Skeletal muscle tissue (tissue), 4 donors: ENCODE results near the gene KAT6B. TPM values are rescaled to one million over a fixed set of nuclear protein-coding genes. Genes with fewer than 3 reads are reported as not detected.

Experiments used
- H3K27ac ChIP-seq: one replicate; pipeline ENCODE4 v1.7.0; 2013; ENCODE audit warnings: mild to moderate bottlenecking, low read depth, low read length, inconsistent platforms
- H3K27me3 ChIP-seq, 3 donors: one replicate each; pipeline ENCODE4 v1.7.0; 2013; ENCODE audit warnings: low read length in 3 of 3; ENCODE audit not compliant: control insufficient read depth in 3 of 3, insufficient read depth in 3 of 3
- H3K36me3 ChIP-seq, 3 donors: one replicate each; pipeline ENCODE4 v1.7.0; 2013; ENCODE audit warnings: low read length in 3 of 3; ENCODE audit not compliant: control insufficient read depth in 3 of 3, insufficient read depth in 3 of 3
- H3K4me1 ChIP-seq, 3 donors: one replicate each; pipeline ENCODE4 v1.7.0; 2013; ENCODE audit warnings: low read length in 3 of 3, mild to moderate bottlenecking in 3 of 3; ENCODE audit not compliant: control insufficient read depth in 3 of 3, insufficient read depth in 3 of 3
- H3K4me3 ChIP-seq, 3 donors: one replicate each; pipeline ENCODE4 v1.7.0; 2013; ENCODE audit warnings: low read length in 3 of 3
- H3K9ac ChIP-seq, 3 donors: one replicate each; pipeline ENCODE4 v1.7.0; 2013; ENCODE audit warnings: low read length in 3 of 3, mild to moderate bottlenecking in 3 of 3, moderate library complexity in 2 of 3, low read depth in 1 of 3
- H3K9me3 ChIP-seq, 3 donors: one replicate each; pipeline ENCODE4 v1.7.0; 2013; ENCODE audit warnings: low read length in 3 of 3; ENCODE audit not compliant: control insufficient read depth in 3 of 3
- total RNA-seq: library from RNA; depleted of rRNA; stranded (reverse); fragments of >200 nt; gene quantifications from one replicate; pipeline ENCODE4 v1.2.3, GENCODE V29; 2014
- donor health status: Osteomylitis.

The KAT6B gene
- total RNA-seq, 1 donor from 2014 or later, result 49.6 TPM

DNA sequence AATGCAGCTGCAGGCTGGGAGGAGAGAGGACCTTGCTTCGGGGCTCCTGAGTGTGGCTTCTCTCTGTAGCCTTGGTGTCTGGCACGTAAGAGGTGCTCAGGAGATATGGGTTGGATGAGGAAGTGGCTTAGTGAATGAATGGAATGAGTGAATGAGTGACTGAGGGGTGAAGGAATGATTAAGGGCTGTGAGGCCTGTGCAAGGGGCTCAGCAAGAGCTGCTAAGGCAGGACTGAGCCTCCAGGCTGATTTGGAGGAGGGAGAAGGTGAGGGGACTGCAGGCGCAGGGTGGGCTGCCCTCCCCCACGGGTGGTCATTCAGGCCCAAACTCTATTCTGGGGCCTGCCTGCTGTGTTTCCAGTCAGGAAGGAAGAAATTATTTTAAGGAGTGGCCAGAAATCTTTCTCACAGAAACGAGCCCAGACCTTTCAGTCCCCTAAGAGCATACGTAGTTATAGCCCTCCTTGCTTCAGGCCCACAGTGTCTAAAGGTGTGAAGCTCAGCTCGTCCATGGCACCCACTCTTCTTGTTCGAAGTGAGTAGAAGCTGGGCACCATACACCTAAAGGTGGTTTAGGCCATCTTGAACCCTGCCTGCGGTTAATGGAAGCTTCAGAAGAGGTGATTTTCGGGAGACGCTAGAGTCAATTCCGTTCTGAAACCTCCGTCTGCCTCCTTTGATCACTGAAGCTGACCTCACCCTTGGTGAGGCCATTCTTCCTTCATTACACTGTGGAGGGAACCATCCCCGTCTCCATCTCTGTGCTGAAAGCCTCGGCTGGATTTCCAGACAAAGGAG is 235.5 kb downstream of the KAT6B start:
- Histone ChIP-seq H3K9ac (peak overlapping the region in 2 of 3 donors; percentile 14 to 33), H3K27ac (peak overlapping the region; percentile 75), H3K27me3 (no peaks in the 10 kb centered on the region), H3K4me3 (no peak overlapping the region), H3K9me3 (no peaks in the 10 kb centered on the region), H3K4me1 (peaks cover 29 to 32% (median 29%) of the 10 kb centered on the region in 3 donors), H3K36me3 (peaks cover 0 to 12% (median 8%) of the 10 kb centered on the region in 3 donors)

DNA sequence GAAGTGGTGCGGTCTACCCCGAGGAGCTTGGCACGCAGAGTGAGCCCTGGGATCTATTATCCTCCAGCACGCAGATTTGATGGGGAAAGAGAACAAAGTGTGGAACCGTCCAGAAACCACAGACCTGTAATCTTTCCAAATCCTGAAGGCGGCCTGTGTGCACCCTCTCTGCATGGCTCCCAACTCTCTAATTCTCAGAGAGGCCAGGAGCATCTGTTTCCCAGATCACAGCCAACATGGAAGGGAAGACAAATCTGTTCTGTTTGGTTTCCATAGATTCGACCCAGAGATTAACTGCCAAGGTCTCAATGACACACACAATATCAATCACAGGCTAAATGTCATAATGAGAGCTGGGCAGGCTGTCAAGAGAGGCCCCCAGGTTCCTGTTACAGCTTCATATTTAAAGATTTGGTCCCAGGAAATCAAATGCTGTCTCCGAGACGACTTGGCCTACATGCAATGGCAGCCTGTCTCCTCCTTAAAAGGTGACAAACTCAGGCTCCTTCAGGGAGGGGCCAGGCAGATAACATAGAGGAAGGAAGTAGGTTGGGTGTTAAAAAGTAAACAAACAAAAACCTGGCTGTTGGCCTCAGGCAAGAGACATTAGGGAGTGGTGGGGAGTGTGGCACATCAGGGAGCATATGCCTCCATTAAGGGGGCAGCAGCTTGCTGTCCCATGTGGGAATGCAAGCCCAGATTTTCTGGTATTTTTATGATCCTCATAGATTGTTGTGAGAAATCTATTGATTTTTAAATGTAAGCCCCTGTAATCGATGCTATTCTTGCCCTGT is 236.3 kb downstream of the KAT6B start:
- Histone ChIP-seq H3K9ac (peak overlapping the region in 2 of 3 donors; percentile 14 to 33), H3K36me3 (peaks cover 0 to 5% (median 4%) of the 10 kb centered on the region in 3 donors), H3K27me3 (no peaks in the 10 kb centered on the region), H3K4me1 (peaks cover 29 to 32% (median 29%) of the 10 kb centered on the region in 3 donors), H3K27ac (peak overlapping the region; percentile 75), H3K4me3 (no peak overlapping the region), H3K9me3 (no peaks in the 10 kb centered on the region)

DNA sequence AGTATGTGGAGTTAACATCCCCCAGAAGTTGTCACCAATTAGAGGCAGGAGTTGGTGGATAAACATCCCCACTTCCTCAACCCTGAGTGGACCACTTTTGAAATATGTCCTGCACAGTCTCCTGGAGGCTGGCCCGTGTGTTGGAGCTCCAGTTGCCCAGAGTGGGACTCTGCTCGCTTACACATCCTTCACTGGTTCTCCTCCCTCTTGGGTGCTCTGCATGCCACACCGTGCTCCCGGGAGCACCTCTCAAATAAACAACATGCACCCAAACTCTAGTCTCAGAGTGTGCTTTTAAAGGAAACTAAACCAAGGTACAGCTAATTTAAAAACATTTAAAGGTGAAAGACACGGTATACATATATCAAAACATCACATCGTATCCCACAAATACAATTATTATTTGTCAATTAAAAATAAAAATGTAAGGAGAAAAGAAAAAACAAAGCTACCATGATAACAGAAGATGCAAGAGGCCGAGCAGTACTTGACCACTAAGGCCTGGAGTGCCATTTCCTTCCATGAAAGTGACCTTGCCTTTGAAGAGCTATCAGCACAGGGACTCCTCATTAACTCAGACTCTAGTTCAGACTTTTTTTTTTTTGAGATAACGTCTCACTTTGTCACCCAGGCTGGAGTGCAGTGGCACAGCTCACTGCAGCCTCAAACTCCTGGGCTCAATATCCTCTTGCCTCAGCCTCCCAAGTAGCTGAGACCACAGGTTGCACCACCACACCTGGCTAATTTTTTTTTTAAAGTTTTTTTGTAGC is 237.2 kb downstream of the KAT6B start:
- Histone ChIP-seq H3K4me3 (no peak overlapping the region), H3K9ac (no peak overlapping the region), H3K4me1 (peaks cover 21 to 25% (median 24%) of the 10 kb centered on the region in 3 donors), H3K9me3 (no peaks in the 10 kb centered on the region), H3K36me3 (no peaks in the 10 kb centered on the region), H3K27ac (no peak overlapping the region), H3K27me3 (no peaks in the 10 kb centered on the region)

DNA sequence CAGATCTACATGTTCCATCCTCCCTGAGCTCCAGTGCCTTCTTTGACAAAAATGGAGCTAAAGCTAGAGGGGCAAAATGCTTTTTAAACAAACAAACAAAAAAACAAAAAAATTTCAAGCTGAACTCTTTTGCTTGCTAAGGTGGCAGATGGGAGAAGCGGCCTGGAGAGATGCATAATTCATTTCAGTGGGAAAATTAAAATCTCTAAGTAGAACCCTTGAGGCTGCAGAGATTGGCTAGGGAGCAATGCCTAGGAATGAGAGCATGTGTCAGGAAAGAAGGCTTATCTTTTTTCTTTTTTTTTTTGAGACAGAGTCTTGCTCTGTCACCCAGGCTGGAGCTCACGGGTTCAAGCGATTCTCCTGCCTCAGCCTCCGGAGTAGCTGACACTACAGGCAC is 238.7 kb downstream of the KAT6B start:
- Histone ChIP-seq H3K9me3 (no peaks in the 10 kb centered on the region), H3K27ac (no peak overlapping the region), H3K4me1 (peaks cover 16 to 23% (median 20%) of the 10 kb centered on the region in 3 donors)

DNA sequence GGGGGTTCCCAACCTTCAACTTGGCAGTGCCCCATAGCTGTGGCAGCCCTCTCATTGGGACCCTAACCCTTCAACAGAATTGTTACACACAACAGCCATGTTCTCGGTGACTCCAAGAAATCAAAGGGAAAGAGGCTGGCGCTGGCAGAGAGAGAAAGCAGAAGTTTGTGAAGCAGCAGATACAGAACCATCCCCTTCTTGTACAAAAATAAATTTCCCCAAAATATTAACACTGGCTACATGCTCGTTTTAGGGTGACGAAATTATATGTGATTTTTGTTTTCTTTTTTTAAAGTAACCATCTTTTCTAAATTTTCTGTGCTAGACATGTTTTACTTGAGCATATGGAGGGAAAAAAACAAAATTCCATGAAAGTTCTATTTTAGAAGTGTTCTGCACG is 239.9 kb downstream of the KAT6B start:
- H3K36me3 ChIP-seq, result peaks cover 0 to 3% (median 2%) of the 10 kb centered on the region in 3 donors
- peaks cover 27 to 35% (median 30%) of the 10 kb centered on the region in 3 donors for H3K4me1 ChIP-seq
- H3K9me3 ChIP-seq, result no peaks in the 10 kb centered on the region
- H3K9ac ChIP-seq, result no peak overlapping the region
- H3K4me3 ChIP-seq, result no peak overlapping the region
- no peak overlapping the region for H3K27ac ChIP-seq
- no peaks in the 10 kb centered on the region for H3K27me3 ChIP-seq

More for the DNA sequence above, 238.7 kb downstream of the KAT6B start:
- Histone ChIP-seq H3K4me3 (no peak overlapping the region), H3K9ac (peak overlapping the region in 2 of 3 donors; percentile 19 to 38), H3K36me3 (peaks cover 0 to 3% (median 2%) of the 10 kb centered on the region in 3 donors), H3K27me3 (no peaks in the 10 kb centered on the region)

DNA sequence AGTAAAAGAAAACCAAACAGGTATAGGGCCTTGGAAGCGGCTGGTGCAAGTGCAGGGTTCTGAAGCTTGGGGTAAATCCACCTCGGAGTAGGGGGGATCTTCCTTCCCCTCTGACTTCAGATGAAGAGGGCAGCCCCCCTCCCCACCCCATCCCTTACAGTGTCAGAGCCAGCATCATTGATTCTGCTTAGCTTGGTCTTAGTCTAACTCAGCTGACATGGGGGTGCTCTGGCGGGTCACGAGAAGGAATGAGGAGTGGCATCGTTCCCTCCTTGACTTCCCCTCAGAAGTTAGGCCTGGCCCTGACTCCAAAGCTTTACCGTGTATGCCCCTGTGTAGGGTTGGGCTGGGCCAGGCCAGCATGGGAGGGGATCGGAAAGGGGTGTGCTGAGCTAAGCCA is 240.9 kb downstream of the KAT6B start:
- no peak overlapping the region for H3K4me3 ChIP-seq
- H3K27me3 ChIP-seq, result no peaks in the 10 kb centered on the region
- H3K9me3 ChIP-seq, result no peaks in the 10 kb centered on the region
- H3K4me1 ChIP-seq, result peaks cover 26 to 36% (median 26%) of the 10 kb centered on the region in 3 donors
- peaks cover 0 to 3% (median 2%) of the 10 kb centered on the region in 3 donors for H3K36me3 ChIP-seq
- H3K9ac ChIP-seq, result no peak overlapping the region
- H3K27ac ChIP-seq, result no peak overlapping the region

DNA sequence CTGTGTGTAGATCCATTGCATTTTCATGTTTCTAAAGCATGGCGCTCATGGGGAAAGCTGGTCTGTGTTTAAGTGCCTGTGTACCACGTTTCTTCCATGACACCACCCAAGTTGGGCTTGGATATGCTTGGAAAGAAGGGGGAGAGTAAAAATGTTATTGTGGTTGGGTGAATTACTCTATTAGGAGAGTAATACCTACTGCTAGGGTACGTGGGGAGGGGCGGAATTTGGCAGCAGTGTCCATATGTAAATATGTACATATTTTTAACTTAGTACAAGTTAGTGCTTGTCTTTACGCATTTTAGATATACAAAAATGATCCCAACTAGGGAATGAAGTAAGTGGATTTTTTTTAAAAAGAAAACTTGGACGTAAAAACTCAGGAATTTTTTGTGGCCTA is 242.1 kb downstream of the KAT6B start:
- no peak overlapping the region for H3K4me3 ChIP-seq
- H3K4me1 ChIP-seq, result peaks cover 19 to 45% (median 26%) of the 10 kb centered on the region in 3 donors
- H3K9me3 ChIP-seq, result no peaks in the 10 kb centered on the region
- no peak overlapping the region for H3K9ac ChIP-seq
- H3K36me3 ChIP-seq, result peaks cover 0 to 3% (median 2%) of the 10 kb centered on the region in 3 donors
- H3K27me3 ChIP-seq, result no peaks in the 10 kb centered on the region
- H3K27ac ChIP-seq, result no peak overlapping the region

DNA sequence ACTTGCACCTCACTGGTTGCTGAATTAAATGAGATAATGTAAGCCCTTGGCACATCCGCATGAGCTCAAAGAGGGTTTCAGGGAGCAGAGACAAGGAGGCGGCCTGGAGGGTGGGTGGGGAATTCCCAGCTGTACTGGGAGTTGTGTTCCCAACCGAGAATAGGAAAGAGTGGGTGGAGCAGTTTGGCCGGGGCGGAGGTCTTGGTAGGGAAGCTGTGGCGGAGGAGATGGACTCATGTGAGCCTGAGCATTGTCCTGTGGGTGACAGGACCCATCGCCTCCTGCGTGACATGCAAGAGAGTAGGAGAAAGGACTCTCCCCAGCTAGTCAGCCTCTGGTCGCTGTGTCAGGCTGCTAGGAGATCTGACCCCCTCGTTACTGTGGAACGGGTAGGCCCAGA is 244.1 kb downstream of the KAT6B start:
- H3K36me3 ChIP-seq, result peaks cover 0 to 3% (median 2%) of the 10 kb centered on the region in 3 donors
- peak overlapping the region; percentile 57 to 91 (median 63) for H3K9ac ChIP-seq
- H3K27ac ChIP-seq, result peak overlapping the region; percentile 28
- no peaks in the 10 kb centered on the region for H3K27me3 ChIP-seq
- H3K4me3 ChIP-seq, result no peak overlapping the region
- peaks cover 19 to 43% (median 30%) of the 10 kb centered on the region in 3 donors for H3K4me1 ChIP-seq
- H3K9me3 ChIP-seq, result no peaks in the 10 kb centered on the region

DNA sequence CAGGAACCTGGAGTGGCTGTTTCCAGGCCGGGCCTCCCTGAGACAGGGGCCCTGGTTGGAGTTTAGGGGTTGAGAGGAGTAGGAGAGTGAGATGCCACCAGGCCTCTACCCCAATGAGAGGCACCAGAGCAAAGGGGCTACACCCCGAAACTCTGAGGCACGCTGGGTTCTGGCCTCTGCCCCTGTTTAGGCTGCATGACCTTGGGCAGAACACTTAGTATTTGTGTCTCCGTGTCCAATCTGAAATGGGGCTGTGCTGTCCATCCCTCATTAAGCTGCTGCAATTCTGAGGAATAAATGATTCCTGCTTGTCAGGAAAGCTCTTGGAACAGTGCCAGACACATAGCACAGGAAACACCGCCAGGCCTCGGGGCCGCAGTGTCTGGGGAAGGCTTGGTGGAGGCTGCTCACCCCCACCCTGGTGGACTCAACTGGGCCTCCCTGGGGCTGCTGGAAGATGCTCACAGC is 244.6 kb downstream of the KAT6B start:
- peaks cover 0 to 3% (median 2%) of the 10 kb centered on the region in 3 donors for H3K36me3 ChIP-seq
- peaks cover 19 to 43% (median 30%) of the 10 kb centered on the region in 3 donors for H3K4me1 ChIP-seq
- peak overlapping the region; percentile 28 for H3K27ac ChIP-seq
- H3K9ac ChIP-seq, result peak overlapping the region; percentile 57 to 91 (median 63)
- H3K27me3 ChIP-seq, result no peaks in the 10 kb centered on the region
- H3K4me3 ChIP-seq, result peak overlapping the region; percentile 24 to 49 (median 39)
- no peaks in the 10 kb centered on the region for H3K9me3 ChIP-seq
